ENCODE results near the gene FEM1B. TPM values are rescaled to one million over a fixed set of nuclear protein-coding genes. Genes with fewer than 3 reads are reported as not detected.

Gene FEM1B
- total and polyA plus RNA-seq, 5 experiments from 2014 or later = 13.4 to 66.5 (median 15.7) TPM

DNA sequence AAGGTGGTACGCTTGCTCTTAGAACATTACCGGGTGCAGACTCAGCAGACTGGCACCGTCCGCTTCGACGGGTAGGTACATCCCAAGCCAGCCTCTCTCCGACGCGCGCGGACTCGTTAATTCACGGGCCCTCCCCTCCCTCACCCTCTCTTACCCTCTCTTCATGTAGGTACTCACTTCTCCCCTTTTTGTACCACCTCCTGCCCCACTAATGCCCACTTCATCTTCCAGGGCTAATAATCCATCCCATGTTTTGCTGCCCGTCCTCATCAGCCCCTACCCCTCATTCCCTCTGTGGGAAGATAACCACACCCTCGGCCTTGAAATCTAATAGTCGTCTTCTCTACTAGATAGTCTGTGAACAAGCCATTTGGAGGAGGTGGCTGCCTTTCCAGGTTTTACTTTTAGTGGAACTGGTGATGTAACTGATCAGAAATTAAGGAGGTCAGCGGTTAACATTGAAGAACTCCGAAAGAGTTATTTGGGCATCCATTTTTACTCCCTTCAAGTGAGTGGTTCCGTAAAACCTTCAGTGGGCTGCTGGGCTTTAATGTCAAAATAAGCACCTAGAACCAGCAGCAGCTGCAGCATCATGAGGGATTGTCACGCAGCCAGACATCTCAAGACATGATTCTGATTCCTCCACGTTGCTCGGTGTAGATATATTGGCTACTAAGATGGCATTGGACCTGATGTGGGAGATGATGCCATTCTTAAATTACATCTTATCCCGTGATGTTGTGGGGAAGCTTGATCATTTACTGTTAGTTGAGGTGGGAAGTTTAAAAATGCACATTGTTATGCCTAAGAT, 1.3 kb downstream of the FEM1B start:
- POLR2A ChIA-PET = interaction anchor here (1.1 to 5.1 kb wide), 11 partner anchors 10 to 757 kb away, joined by 3 to 77 read pairs (median 11); partner anchors contain the start of genes C15orf61, CLN6 and PIAS1
- peaks cover 33 to 65% (median 56%) of the 10 kb centered on the region in 4 donors for H3K4me1 Mint-ChIP-seq
- peaks cover 0 to 14% (median 0%) of the 10 kb centered on the region in 3 donors for H3K36me3 Mint-ChIP-seq
- H3K27me3 Mint-ChIP-seq = peaks cover 0 to 2% (median 0%) of the 10 kb centered on the region in 5 donors
- ATAC-seq (peak; percentile 21 to 24), DNase-seq (no peak)
- peak overlapping the region; percentile 85 to 99 (median 94) for H3K4me3 Mint-ChIP-seq
- no peaks in the 10 kb centered on the region for H3K9me3 Mint-ChIP-seq
- peak overlapping the region; percentile 80 to 100 (median 97) for H3K27ac Mint-ChIP-seq

DNA sequence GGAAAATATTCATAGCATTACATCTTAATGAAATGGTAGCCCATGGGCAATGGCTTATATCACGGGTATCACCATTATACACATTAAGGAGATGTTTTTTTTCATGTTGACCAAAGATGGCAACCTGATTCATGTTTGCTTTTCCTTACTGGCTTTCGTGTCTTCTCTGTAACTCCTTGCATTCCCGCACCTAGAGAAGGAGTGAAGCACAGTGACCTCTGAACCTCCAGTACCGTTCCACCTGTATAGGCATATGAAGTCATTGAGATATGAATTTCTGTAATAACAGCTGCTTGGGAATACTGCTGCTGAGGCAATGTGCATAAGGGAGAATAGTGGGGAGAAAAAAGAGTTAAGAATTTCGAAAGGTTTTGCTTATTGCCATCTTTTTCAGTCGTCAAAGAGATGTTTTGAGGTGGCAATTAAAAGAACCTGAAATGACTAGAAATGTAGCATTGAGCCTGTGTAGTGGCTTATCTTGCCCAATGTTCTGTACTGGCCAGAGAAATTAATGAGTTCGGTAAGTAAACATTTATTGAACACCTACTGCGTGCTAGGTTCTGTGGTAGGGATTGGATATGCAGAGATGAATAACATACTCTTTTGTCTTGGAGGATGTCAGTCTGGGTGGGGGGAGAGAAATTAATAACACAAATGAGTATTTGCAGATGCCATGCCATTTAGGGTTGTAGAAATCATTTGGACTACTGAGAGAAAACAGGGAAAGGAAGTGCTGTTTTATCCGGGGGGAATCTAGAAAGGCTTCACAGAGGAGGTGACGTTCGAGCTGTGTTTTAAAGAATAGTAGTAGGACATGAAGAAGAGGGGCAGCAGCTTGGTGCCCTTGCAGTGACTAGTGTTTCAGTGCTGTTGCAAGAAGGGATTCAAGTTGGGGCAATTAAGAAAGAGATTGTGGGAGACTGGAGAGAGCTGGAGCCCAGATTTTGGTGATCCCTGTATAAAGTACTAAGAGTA, 2.5 kb downstream of the FEM1B start:
- DNase-seq = no peak
- Mint-ChIP-seq H3K36me3 (peaks cover 6 to 23% (median 7%) of the 10 kb centered on the region in 3 donors), H3K4me3 (peak overlapping the region; percentile 85 to 99 (median 94)), H3K4me1 (peaks cover 36 to 75% (median 64%) of the 10 kb centered on the region in 4 donors), H3K9me3 (no peaks in the 10 kb centered on the region), H3K27ac (peak overlapping the region; percentile 53 to 100 (median 94)), H3K27me3 (peaks cover 0 to 2% (median 0%) of the 10 kb centered on the region in 5 donors)
- POLR2A ChIA-PET = interaction anchor here (0.6 to 5.1 kb wide), 3 partner anchors 10 to 225 kb away, joined by 3 to 77 read pairs (median 4); no protein-coding TSS in a partner anchor
- ATAC-seq = no peak

DNA sequence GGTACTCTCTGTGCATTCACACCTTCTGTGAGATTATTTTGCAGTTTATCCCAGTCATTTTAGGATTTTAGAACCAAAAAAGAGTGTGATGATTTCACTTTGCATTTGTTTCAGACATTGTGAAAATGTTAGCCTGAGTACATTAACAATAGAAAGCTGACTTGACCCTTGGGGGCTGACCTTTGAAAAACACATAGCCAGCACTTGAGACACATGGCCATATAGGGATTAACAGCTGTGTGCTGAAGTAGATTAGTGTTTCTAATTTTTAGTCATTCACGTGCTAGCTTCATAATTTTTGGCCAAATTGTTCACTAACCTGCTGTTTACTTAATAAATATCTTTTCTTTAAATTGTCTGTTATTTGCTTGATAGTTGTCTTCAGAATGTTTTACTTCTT, 3.5 kb downstream of the FEM1B start:
- Mint-ChIP-seq H3K36me3 (peaks cover 10 to 33% (median 13%) of the 10 kb centered on the region in 3 donors), H3K4me1 (peaks cover 41 to 84% (median 72%) of the 10 kb centered on the region in 4 donors), H3K27ac (peak overlapping the region in 5 of 10 donors; percentile 29 to 97 (median 45)), H3K9me3 (no peaks in the 10 kb centered on the region), H3K27me3 (peaks cover 0 to 2% (median 0%) of the 10 kb centered on the region in 5 donors), H3K4me3 (peak overlapping the region; percentile 19 to 99 (median 93))
- ATAC-seq (no peak), DNase-seq (no peak)
- POLR2A ChIA-PET = interaction anchor here (1.7 to 5.1 kb wide), 2 partner anchors 23 to 28 kb away, joined by 4 to 77 read pairs; no protein-coding TSS in a partner anchor

DNA sequence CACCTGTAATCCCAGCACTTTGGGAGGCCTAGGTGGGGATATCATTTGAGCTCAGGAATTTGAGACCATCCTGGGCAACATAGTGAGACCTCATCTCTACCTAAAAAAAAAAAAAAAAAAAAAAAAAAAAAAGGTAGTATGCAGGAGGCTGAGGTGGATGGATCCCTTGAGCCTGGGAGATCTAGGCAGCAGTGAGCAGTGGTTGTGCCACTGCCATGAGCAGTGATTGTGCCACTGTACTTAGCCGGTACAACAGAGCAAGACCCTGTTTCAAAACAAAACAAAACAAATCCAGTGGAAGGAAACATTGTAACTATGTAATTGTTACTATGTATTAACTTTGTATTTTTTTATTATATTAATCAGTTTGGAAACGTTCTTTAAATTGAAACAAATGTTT, 5.9 kb downstream of the FEM1B start:
- Mint-ChIP-seq H3K4me3 (no peak overlapping the region), H3K4me1 (peaks cover 41 to 93% (median 80%) of the 10 kb centered on the region in 4 donors), H3K27me3 (peaks cover 0 to 2% (median 0%) of the 10 kb centered on the region in 5 donors), H3K27ac (no peak overlapping the region), H3K36me3 (peaks cover 10 to 52% (median 13%) of the 10 kb centered on the region in 3 donors), H3K9me3 (no peaks in the 10 kb centered on the region)
- no peak for ATAC-seq
- POLR2A ChIA-PET = interaction anchor here (0.6 kb wide), 1 partner anchor 103 kb away, joined by 4 read pairs; no protein-coding TSS in a partner anchor
- DNase-seq = no peak

DNA sequence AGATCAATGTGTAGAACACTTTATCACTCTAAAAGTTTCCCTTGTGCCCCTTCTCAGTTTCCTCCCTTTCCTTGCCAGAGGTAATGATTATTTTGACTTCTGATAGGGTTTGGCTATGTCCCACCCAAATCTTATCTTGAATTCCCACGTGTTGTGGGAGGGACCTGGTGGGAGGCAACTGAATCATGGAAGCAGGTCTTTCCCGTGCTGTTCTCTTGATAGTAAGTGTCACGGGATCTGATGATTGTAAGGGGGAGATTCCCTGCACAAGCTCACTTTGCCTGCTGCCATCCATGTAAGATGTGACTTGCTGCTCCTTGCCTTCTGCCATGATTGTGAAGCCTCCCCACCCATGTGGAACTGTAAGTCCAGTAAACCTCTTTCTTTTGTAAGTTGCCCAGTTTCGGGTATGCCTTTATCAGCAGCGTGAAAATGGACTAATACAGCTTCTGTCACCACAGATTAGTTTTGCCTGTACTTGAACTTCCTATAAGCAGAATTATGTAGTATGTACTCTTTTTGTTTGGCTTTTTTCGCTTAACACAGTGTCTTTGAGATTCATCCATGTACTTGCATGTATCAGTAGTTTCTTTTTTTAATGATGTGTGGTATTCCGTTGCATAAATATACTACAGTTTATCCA, 7.2 kb downstream of the FEM1B start:
- H3K4me3 Mint-ChIP-seq = peak overlapping the region in 5 of 10 donors; percentile 38 to 57 (median 55)
- H3K4me1 Mint-ChIP-seq = peaks cover 40 to 91% (median 79%) of the 10 kb centered on the region in 4 donors
- no peaks in the 10 kb centered on the region for H3K27me3 Mint-ChIP-seq
- POLR2A ChIA-PET = no interaction called here
- no peak for DNase-seq
- no peak for ATAC-seq
- H3K36me3 Mint-ChIP-seq = peaks cover 10 to 64% (median 13%) of the 10 kb centered on the region in 3 donors
- H3K27ac Mint-ChIP-seq = peak overlapping the region in 5 of 10 donors; percentile 33 to 55 (median 44)
- H3K9me3 Mint-ChIP-seq = no peaks in the 10 kb centered on the region

DNA sequence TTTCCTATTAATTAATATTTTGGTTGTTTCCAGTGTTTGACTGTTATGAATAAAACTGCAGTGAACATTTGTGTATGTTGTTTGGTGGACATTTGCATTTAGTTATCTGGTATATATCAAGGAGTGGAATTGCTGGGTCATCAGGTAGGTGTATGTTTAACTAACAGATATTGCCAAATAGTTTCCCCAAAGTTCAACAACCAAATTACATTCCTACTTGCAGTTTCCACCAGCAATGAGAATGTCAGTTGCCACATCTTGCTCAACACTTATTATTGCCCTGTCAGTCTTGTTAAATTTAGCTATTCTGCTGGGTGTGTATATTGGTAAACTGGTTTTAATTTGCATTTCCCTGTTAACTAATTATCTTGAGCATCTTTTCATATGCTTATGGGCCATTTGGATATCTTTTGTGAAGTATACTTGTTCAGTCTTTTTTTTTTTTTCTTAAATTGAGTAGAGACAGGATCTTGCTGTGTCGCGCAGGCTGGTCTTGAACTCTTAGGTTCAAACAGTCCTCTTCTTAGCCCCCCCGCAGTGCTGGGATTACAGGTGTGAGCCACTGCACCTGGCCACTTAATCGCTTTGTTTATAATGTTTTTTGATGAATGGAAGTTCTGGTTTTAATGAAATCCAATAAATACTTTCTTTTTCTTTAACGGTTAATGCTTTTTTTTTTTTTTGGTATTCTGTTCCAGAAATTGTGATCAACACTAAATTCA, 7.9 kb downstream of the FEM1B start:
- Mint-ChIP-seq H3K36me3 (peaks cover 14 to 67% (median 20%) of the 10 kb centered on the region in 3 donors), H3K27ac (peak overlapping the region in 4 of 10 donors; percentile 4 to 49 (median 30)), H3K4me1 (peaks cover 33 to 86% (median 76%) of the 10 kb centered on the region in 4 donors), H3K4me3 (peak overlapping the region in 7 of 10 donors; percentile 13 to 57 (median 40)), H3K9me3 (no peaks in the 10 kb centered on the region), H3K27me3 (no peaks in the 10 kb centered on the region)
- POLR2A ChIA-PET = no interaction called here
- DNase-seq (no peak), ATAC-seq (no peak)

DNA sequence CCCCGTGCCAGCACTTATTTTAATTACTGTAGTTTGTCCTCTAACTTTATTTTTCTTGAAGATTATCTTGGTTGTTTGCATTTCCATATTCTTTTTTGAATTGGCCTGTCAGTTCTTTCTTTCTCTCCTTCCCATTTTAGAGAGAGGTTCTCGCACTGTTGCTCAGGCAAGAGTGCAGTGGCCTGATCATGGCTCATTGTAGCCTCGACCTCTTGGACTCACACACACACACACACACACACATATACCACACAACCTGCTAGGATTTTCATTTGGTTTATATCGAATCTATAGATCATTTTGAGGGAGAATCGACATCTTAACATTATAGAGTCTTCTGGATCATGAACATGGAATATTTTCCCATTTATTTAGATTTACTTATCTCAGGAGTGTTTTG, 8.7 kb downstream of the FEM1B start:
- Mint-ChIP-seq H3K36me3 (peaks cover 17 to 73% (median 23%) of the 10 kb centered on the region in 3 donors), H3K27ac (peak overlapping the region in 4 of 10 donors; percentile 2 to 63 (median 28)), H3K4me3 (peak overlapping the region in 5 of 10 donors; percentile 2 to 40 (median 33)), H3K27me3 (no peaks in the 10 kb centered on the region), H3K9me3 (no peaks in the 10 kb centered on the region), H3K4me1 (peaks cover 33 to 85% (median 72%) of the 10 kb centered on the region in 4 donors)
- DNase-seq (no peak), ATAC-seq (no peak)
- POLR2A ChIA-PET = no interaction called here

DNA sequence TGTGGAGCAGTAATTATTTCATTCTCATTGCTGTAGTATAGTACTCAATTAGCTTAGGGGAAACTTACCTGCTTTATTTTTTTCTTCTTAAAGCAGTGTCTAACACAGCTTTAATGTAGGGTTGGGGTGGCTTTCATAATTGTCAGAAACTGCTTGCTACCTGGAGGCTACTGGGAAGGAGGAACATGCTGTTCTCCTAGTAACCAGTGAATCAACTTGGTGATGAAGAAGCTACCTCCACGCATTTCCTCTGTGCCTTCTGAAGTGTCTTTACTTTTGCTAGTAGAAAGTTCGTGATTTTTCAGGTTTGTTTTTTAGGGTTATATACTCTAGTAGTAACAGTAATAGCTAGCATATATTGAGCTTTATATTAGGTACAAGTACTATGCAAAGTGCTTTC, 11.5 kb downstream of the FEM1B start:
- Mint-ChIP-seq H3K9me3 (no peaks in the 10 kb centered on the region), H3K27ac (peak overlapping the region in 9 of 10 donors; percentile 2 to 67 (median 47)), H3K4me3 (peak overlapping the region in 3 of 10 donors; percentile 4 to 36 (median 12)), H3K4me1 (peaks cover 30 to 83% (median 72%) of the 10 kb centered on the region in 4 donors), H3K27me3 (no peaks in the 10 kb centered on the region), H3K36me3 (peaks cover 17 to 76% (median 23%) of the 10 kb centered on the region in 3 donors)
- DNase-seq (no peak), ATAC-seq (peak; percentile 17 to 50)
- POLR2A ChIA-PET = interaction anchor here (1.0 to 1.6 kb wide), 3 partner anchors 11 to 60 kb away, joined by 3 to 5 read pairs (median 3); partner anchors contain the start of gene CLN6

DNA sequence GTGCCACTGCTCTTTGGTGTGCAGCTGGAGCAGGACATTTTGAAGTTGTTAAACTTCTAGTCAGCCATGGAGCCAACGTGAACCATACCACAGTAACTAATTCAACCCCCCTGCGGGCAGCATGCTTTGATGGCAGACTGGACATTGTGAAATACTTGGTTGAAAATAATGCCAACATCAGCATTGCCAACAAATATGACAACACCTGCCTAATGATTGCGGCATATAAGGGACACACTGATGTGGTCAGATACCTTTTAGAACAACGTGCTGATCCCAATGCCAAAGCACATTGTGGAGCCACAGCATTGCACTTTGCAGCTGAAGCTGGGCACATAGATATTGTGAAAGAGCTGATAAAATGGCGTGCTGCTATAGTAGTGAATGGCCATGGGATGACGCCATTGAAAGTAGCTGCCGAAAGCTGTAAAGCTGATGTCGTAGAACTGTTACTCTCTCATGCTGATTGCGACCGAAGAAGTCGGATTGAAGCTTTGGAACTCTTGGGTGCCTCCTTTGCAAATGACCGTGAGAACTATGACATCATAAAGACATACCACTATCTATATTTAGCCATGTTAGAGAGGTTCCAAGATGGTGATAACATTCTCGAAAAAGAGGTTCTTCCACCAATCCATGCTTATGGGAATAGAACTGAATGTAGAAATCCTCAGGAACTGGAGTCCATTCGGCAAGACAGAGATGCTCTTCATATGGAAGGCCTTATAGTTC, 12.2 kb downstream of the FEM1B start:
- ATAC-seq (no peak), DNase-seq (no peak)
- H3K27ac Mint-ChIP-seq = peak overlapping the region in 6 of 10 donors; percentile 3 to 67 (median 48)
- POLR2A ChIA-PET = interaction anchor here (1.0 to 1.6 kb wide), 4 partner anchors 10 to 60 kb away, joined by 3 to 5 read pairs (median 4); partner anchors contain the start of gene CLN6
- H3K36me3 Mint-ChIP-seq = peaks cover 14 to 73% (median 19%) of the 10 kb centered on the region in 3 donors
- peaks cover 30 to 78% (median 73%) of the 10 kb centered on the region in 4 donors for H3K4me1 Mint-ChIP-seq
- H3K27me3 Mint-ChIP-seq = no peaks in the 10 kb centered on the region
- no peaks in the 10 kb centered on the region for H3K9me3 Mint-ChIP-seq
- H3K4me3 Mint-ChIP-seq = no peak overlapping the region

DNA sequence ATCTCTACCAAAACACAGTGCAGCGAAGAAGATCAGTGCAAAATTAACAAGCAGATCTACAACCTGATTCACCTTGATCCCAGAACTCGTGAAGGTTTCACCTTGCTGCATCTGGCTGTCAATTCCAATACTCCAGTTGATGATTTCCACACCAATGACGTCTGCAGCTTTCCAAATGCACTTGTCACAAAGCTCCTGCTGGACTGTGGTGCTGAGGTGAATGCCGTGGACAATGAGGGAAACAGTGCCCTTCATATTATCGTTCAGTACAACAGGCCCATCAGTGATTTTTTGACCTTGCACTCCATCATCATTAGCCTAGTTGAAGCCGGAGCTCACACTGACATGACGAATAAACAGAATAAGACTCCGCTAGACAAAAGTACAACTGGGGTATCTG, 13.2 kb downstream of the FEM1B start:
- Mint-ChIP-seq H3K27ac (peak overlapping the region in 2 of 10 donors; percentile 8 to 21), H3K9me3 (no peaks in the 10 kb centered on the region), H3K4me3 (no peak overlapping the region), H3K27me3 (no peaks in the 10 kb centered on the region), H3K4me1 (peaks cover 23 to 69% (median 67%) of the 10 kb centered on the region in 4 donors), H3K36me3 (peaks cover 7 to 68% (median 12%) of the 10 kb centered on the region in 3 donors)
- DNase-seq (no peak), ATAC-seq (no peak)
- POLR2A ChIA-PET = interaction anchor here (1.6 kb wide), 1 partner anchor 11 kb away, joined by 4 read pairs; no protein-coding TSS in a partner anchor
